Stomach (tissue), 4 donors: ENCODE results near the gene NAA40.

Experiments
- EP300 ChIP-seq: sonication (generic); formaldehyde crosslinking; IDR thresholded peaks from one replicate; pipeline ENCODE4 v1.6.1; 2017; ENCODE audit warnings: antibody characterized with exemption
- POLR2A ChIP-seq, 4 donors: fragments of 450-650 bp; IDR thresholded peaks; one replicate each; pipeline ENCODE4 v1.6.1; 2016; ENCODE audit warnings: antibody characterized with exemption in 4 of 4, control low read depth in 2 of 4, mild to moderate bottlenecking in 1 of 4, moderate library complexity in 1 of 4
- TF ChIP-seq, protein P1 (sequence below), 7 experiments: fragments of 450-650 bp in 4 of 7; fragments of 200-600 bp in 3 of 7; sonication (generic) in 3 of 7; IDR thresholded peaks; one replicate each; pipeline ENCODE4 v1.5.1; 2016 to 2019; ENCODE audit warnings: antibody characterized with exemption in 7 of 7, control low read depth in 2 of 7, mild to moderate bottlenecking in 1 of 7

DNA sequence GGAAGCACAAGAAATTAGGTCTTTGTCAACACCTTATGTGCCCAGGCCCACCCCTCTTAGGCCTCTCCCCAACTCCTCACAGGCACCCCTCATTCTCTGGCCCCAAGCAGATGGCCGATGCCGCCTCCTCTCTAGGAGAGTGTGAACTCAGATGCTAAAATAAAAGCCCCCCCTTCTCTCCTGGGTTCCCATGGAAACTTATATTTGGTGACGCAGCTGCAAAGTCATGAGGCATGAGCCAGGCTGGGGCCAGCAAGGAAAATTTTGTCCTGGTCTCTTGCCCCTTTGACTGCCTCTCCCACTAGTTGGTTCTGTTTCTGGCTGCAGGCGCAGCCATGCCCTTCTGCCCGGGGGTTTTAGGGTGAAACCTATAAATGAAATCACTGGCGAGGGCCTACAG is 33.6 kb upstream of the NAA40 start:
- TF ChIP-seq POLR2A (IDR thresholded peaks at IDR 0.05) (no peak), EP300 (no peak)
- TF ChIP-seq, protein P1, sequence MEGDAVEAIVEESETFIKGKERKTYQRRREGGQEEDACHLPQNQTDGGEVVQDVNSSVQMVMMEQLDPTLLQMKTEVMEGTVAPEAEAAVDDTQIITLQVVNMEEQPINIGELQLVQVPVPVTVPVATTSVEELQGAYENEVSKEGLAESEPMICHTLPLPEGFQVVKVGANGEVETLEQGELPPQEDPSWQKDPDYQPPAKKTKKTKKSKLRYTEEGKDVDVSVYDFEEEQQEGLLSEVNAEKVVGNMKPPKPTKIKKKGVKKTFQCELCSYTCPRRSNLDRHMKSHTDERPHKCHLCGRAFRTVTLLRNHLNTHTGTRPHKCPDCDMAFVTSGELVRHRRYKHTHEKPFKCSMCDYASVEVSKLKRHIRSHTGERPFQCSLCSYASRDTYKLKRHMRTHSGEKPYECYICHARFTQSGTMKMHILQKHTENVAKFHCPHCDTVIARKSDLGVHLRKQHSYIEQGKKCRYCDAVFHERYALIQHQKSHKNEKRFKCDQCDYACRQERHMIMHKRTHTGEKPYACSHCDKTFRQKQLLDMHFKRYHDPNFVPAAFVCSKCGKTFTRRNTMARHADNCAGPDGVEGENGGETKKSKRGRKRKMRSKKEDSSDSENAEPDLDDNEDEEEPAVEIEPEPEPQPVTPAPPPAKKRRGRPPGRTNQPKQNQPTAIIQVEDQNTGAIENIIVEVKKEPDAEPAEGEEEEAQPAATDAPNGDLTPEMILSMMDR (IDR thresholded peaks at IDR 0.05), result no peak
